GM18519 (cell line): ENCODE results near the gene GDAP2.
"Not testable (repeated sequence)": the region's sequence is repeated elsewhere in the genome, so short reads cannot be mapped to it uniquely, and the experiment has no call there.

Experiments
- ATAC-seq: cut with Tn5 transposase; IDR thresholded peaks from one replicate; pipeline ENCODE4 v1.9.1; 2021; ENCODE audit warnings: mild to moderate bottlenecking, moderate library complexity; ENCODE audit not compliant: unreplicated experiment, low FRiP score

Gene GDAP2

GRCh38 chr1:117902944-117903343, 26.5 kb downstream of the GDAP2 start:
- no peak for ATAC-seq

GRCh38 chr1:117899801-117900200, 29.6 kb downstream of the GDAP2 start:
- no peak for ATAC-seq

- no peak for ATAC-seq
Observed at GRCh38 chr1:117897551-117897950, 31.9 kb downstream of the GDAP2 start.

GRCh38 chr1:117895482-117896114, 33.8 kb downstream of the GDAP2 start:
- ATAC-seq: peak; percentile 92

GRCh38 chr1:117894078-117894477, 35.3 kb downstream of the GDAP2 start:
- no peak for ATAC-seq

GRCh38 chr1:117892512-117892911, 36.9 kb downstream of the GDAP2 start:
- ATAC-seq: no peak

GRCh38 chr1:117890452-117890851, 39.0 kb downstream of the GDAP2 start:
- ATAC-seq: no peak

GRCh38 chr1:117886101-117886795, 43.2 kb downstream of the GDAP2 start:
- no peak for ATAC-seq

- no peak for ATAC-seq
Observed at GRCh38 chr1:117883616-117884015, 45.8 kb downstream of the GDAP2 start.

GRCh38 chr1:117879284-117879683, 50.1 kb downstream of the GDAP2 start:
- no peak for ATAC-seq

GRCh38 chr1:117877823-117878222, 51.6 kb downstream of the GDAP2 start:
- ATAC-seq: no peak

GRCh38 chr1:117871013-117871412, 58.4 kb downstream of the GDAP2 start:
- no peak for ATAC-seq

GRCh38 chr1:117861694-117862093, 67.7 kb downstream of the GDAP2 start:
- no peak for ATAC-seq

GRCh38 chr1:117860896-117861610, 68.4 kb downstream of the GDAP2 start:
- ATAC-seq: no peak

- ATAC-seq: no peak
Observed at GRCh38 chr1:117859901-117860300, 69.5 kb downstream of the GDAP2 start.

- ATAC-seq: no peak
Observed at GRCh38 chr1:117857418-117857817, 72.0 kb downstream of the GDAP2 start.

- ATAC-seq: no peak
Observed at GRCh38 chr1:117852853-117853553, 76.4 kb downstream of the GDAP2 start.

GRCh38 chr1:117851687-117852086, 77.7 kb downstream of the GDAP2 start:
- no peak for ATAC-seq

- ATAC-seq: no peak
Observed at GRCh38 chr1:117846674-117847425, 82.6 kb downstream of the GDAP2 start.

GRCh38 chr1:117844478-117844877, 84.9 kb downstream of the GDAP2 start:
- ATAC-seq: not testable (repeated sequence)
